Peyer's patch (tissue), 4 donors: ENCODE measurements around the gene RBP3. TPM values are rescaled to one million over a fixed set of nuclear protein-coding genes. Genes with fewer than 3 reads are reported as not detected.
A peak's percentile ranks its signal among the peaks of the same experiment; 100 is the strongest.

Experiments used
- DNase-seq, 3 donors: peaks; one replicate each; pipeline ENCODE4 v3.0.0-alpha.2; 2017 to 2019
- H3K27ac ChIP-seq, 4 donors: fragments of 200-600 bp; sonication (generic); one replicate each; pipeline ENCODE4 v1.5.1; 2016 to 2019
- H3K27me3 ChIP-seq, 2 donors: fragments of 200-600 bp; sonication (generic); one replicate each; pipeline ENCODE4 v1.5.1; 2019
- H3K36me3 ChIP-seq, 3 donors: fragments of 200-600 bp; sonication (generic); one replicate each; pipeline ENCODE4 v1.5.1; 2016 to 2019
- H3K4me1 ChIP-seq, 4 donors: fragments of 200-600 bp; sonication (generic); one replicate each; pipeline ENCODE4 v1.5.1; 2016 to 2019
- H3K4me3 ChIP-seq, 4 donors: fragments of 200-600 bp; sonication (generic); 1 replicate in 3 of 4; 2 replicates in 1 of 4; pipeline ENCODE4 v1.5.1; 2016 to 2019; ENCODE audit warnings: mild to moderate bottlenecking in 1 of 4
- H3K9me3 ChIP-seq, 4 donors: fragments of 200-600 bp; sonication (generic); one replicate each; pipeline ENCODE4 v1.5.1; 2016 to 2019; ENCODE audit warnings: mild to moderate bottlenecking in 1 of 4
- POLR2A ChIP-seq, 2 donors: fragments of 450-650 bp; IDR thresholded peaks; one replicate each; pipeline ENCODE4 v1.5.1; 2017; ENCODE audit warnings: antibody characterized with exemption in 2 of 2, mild to moderate bottlenecking in 2 of 2, moderate library complexity in 2 of 2
- total RNA-seq, 4 donors: library from RNA; depleted of rRNA; stranded (reverse); fragments of >200 nt; gene quantifications; one replicate each; pipeline ENCODE4 v1.1.0, GENCODE V29; 2016
- TF ChIP-seq, protein P1 (sequence below), 6 experiments: fragments of 450-650 bp in 4 of 6; fragments of 200-600 bp in 2 of 6; sonication (generic) in 1 of 6; IDR thresholded peaks; one replicate each; pipeline ENCODE4 v1.5.1; 2017 to 2019; ENCODE audit warnings: antibody characterized with exemption in 6 of 6, mild to moderate bottlenecking in 3 of 6, moderate library complexity in 1 of 6

RBP3 gene
- total RNA-seq, 4 donors from 2014 or later: not detected

DNA sequence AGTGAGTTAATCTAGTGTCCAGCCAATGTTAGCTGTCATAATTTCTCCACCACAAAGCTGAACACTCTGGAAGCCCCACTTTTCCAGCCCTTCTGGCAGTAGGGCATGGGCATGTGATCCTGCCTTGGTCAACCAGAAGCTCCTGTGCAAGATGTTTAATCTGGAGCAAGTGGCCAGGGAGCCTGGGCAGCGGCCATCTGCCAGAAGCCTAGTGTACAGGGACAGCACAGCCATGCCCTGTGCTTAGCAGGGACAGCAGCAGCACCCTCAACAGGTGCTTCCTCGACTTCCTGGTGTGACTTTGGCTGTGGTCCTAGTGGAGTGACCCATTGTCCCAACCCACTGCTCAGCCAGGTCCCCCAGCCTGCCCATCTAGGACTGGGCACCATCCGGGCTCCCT lies 10.3 kb downstream of the RBP3 start:
- peaks cover 0 to 8% (median 2%) of the 10 kb centered on the region in 4 donors for H3K4me1 ChIP-seq
- no peaks in the 10 kb centered on the region for H3K9me3 ChIP-seq
- DNase-seq: peak in 1 of 3 donors; percentile 34
- H3K36me3 ChIP-seq: no peaks in the 10 kb centered on the region
- TF ChIP-seq POLR2A (IDR thresholded peaks at IDR 0.05): no peak
- TF ChIP-seq, protein P1, sequence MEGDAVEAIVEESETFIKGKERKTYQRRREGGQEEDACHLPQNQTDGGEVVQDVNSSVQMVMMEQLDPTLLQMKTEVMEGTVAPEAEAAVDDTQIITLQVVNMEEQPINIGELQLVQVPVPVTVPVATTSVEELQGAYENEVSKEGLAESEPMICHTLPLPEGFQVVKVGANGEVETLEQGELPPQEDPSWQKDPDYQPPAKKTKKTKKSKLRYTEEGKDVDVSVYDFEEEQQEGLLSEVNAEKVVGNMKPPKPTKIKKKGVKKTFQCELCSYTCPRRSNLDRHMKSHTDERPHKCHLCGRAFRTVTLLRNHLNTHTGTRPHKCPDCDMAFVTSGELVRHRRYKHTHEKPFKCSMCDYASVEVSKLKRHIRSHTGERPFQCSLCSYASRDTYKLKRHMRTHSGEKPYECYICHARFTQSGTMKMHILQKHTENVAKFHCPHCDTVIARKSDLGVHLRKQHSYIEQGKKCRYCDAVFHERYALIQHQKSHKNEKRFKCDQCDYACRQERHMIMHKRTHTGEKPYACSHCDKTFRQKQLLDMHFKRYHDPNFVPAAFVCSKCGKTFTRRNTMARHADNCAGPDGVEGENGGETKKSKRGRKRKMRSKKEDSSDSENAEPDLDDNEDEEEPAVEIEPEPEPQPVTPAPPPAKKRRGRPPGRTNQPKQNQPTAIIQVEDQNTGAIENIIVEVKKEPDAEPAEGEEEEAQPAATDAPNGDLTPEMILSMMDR (IDR thresholded peaks at IDR 0.05): no peak
- no peak overlapping the region for H3K27ac ChIP-seq
- no peaks in the 10 kb centered on the region for H3K27me3 ChIP-seq
- H3K4me3 ChIP-seq: no peak overlapping the region

DNA sequence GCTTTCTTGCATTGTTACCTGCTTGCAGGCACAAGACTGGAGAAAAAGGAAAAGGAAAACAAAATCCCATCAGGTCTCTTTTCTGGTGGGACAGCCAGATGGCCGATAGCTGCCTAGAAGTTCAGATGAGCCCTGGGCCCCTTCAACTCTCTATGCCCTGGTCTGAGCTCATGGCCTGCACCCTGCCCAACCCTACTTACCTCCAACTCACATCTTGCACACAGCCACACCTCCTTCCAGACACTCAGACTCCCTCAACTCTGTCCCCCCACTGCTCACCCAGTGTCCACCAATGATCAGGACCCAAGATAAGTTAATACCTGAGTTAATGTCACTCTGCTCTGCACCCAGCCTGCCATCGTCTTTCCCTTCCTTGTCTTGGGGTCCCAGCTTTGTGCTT lies 10.9 kb downstream of the RBP3 start:
- Histone ChIP-seq H3K4me3 (no peak overlapping the region), H3K27me3 (no peaks in the 10 kb centered on the region), H3K36me3 (no peaks in the 10 kb centered on the region), H3K4me1 (peaks cover 0 to 8% (median 3%) of the 10 kb centered on the region in 4 donors), H3K27ac (no peak overlapping the region), H3K9me3 (no peaks in the 10 kb centered on the region)
- DNase-seq: peak in 2 of 3 donors; percentile 14 to 22
- no peak for TF ChIP-seq POLR2A (IDR thresholded peaks at IDR 0.05)
- TF ChIP-seq, protein P1 (IDR thresholded peaks at IDR 0.05): no peak

DNA sequence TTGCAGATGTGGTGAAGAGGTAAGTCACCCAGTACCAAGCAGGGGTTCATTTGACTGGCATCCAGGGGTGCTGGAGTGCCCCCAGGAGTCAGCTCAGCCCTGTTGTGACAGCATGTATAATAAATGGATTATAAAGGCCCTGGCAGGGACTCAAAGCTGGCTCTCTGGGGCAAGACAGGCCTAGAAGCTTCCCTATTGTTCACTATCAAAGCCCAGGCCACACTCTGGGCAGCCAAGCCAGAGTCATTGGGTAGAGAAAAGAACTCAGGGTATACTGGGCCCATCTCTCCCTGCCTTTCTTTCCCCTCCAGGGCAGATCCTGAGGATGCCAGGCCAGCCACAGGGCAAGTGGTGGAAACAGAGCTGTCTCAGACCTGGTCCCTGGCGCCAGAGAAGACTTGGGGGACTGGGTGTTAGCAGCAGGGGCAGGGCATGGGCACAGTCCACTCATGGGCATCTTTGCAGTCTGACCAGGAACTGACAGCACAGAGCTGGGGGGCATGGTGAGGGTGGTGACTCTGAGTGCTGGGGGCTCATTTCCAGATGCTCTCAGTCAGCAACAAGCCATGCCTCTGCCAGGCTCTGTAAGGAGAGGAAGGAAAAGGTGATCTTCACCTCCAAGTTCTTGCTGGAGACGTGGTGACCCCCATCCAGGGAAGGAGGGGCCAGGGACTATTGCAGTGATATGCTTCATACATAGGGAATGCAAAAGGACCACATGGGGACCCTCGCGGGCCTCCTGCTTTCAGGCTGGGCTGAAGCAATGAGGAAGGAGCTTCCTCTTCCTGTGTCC lies 11.7 kb downstream of the RBP3 start:
- Histone ChIP-seq H3K27ac (no peak overlapping the region), H3K27me3 (no peaks in the 10 kb centered on the region), H3K9me3 (no peaks in the 10 kb centered on the region), H3K36me3 (no peaks in the 10 kb centered on the region), H3K4me3 (no peak overlapping the region), H3K4me1 (peaks cover 0 to 14% (median 3%) of the 10 kb centered on the region in 4 donors)
- DNase-seq: peak in 2 of 3 donors; percentile 19 to 23
- TF ChIP-seq, protein P1 (IDR thresholded peaks at IDR 0.05): no peak
- TF ChIP-seq POLR2A (IDR thresholded peaks at IDR 0.05): no peak

DNA sequence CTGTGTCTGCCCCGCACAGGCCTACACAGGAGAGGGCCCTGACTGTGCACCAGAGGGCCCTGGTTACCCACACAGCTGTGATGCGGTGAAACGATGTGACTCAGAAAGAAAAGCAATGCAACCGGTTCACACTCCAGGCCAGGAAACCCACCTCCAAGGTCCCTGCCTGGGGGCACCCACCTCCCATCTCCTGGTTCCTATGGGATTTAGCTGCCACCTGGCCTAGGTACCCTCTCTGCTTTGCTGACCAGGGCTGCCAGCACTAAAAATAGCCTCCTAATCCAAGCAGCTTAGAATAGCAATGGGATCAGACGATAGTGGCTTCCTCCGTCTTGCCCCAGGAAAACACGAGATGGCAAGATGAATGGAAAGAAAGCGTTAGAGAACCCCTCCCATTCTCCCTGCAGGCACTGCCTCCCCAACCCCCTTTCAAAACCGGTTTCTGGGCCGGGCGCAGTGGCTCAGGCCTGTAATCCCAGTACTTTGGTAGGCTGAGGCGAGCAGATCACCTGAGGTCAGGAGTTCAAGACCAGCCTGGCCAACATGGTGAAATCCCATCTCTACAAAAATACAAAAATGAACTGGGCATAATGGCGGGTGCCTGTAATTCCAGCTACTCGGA lies 12.4 kb downstream of the RBP3 start:
- H3K4me1 ChIP-seq: peaks cover 0 to 16% (median 3%) of the 10 kb centered on the region in 4 donors
- H3K36me3 ChIP-seq: no peaks in the 10 kb centered on the region
- H3K9me3 ChIP-seq: no peaks in the 10 kb centered on the region
- H3K27me3 ChIP-seq: no peaks in the 10 kb centered on the region
- H3K27ac ChIP-seq: no peak overlapping the region
- no peak for TF ChIP-seq POLR2A (IDR thresholded peaks at IDR 0.05)
- TF ChIP-seq, protein P1 (IDR thresholded peaks at IDR 0.05): no peak
- no peak overlapping the region for H3K4me3 ChIP-seq
- peak in 2 of 3 donors; percentile 21 to 24 for DNase-seq

DNA sequence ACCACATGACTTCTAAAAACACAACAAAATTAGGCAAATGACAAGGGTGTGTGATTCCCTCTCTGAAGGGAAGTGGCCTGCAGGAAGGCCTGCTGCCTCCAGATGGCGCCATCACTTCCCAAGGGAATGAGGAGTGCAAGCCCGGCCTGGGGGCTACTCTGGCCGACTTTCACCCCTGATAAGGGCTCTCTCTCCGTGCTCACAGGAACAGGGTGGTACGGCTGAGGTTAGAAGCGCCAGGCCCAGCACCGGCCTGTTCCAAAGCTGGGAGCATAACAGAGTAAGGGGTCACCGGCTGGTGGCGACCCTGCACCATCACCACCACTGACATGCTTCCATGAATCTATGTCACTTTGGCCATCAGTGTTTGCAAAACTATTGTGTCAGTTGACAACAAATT lies 13.1 kb downstream of the RBP3 start:
- Histone ChIP-seq H3K27ac (no peak overlapping the region), H3K4me1 (peaks cover 0 to 16% (median 3%) of the 10 kb centered on the region in 4 donors)
- peak in 2 of 3 donors; percentile 52 for DNase-seq

More for the DNA sequence above, 13.1 kb downstream of the RBP3 start:
- Histone ChIP-seq H3K9me3 (no peaks in the 10 kb centered on the region), H3K36me3 (no peaks in the 10 kb centered on the region), H3K4me3 (no peak overlapping the region), H3K27me3 (no peaks in the 10 kb centered on the region)
- TF ChIP-seq, protein P1 (IDR thresholded peaks at IDR 0.05): peak in 4 of 6 experiments; percentile 42 to 59 (median 54)
- TF ChIP-seq POLR2A (IDR thresholded peaks at IDR 0.05): no peak
